ENCODE measurements around the gene RUFY1.

The RUFY1 gene

GRCh38 chr5:179588166-179588565 is 37.8 kb downstream of the RUFY1 start:
- TF ChIP-seq EZH2 (IDR thresholded peaks at IDR 0.05; ENCODE audit: borderline replicate concordance, low read length) = no peak
- no peak for TF ChIP-seq CTCF (IDR thresholded peaks at IDR 0.05; ENCODE audit: low read length)

GRCh38 chr5:179595916-179596315 is 45.6 kb downstream of the RUFY1 start:
- TF ChIP-seq CTCF (IDR thresholded peaks at IDR 0.05; ENCODE audit: low read length) (no peak), EZH2 (IDR thresholded peaks at IDR 0.05; ENCODE audit: borderline replicate concordance, low read length) (no peak)
- H2AFZ ChIP-seq (ENCODE audit: low read length) = no peak overlapping the region
- no peaks in the 10 kb centered on the region for H3K27me3 ChIP-seq (ENCODE audit: insufficient read depth, low read length)
- no peak overlapping the region for H3K9ac ChIP-seq (ENCODE audit: low read length)
- H3K9me2 ChIP-seq (ENCODE audit: low read depth, low read length) = no peaks in the 10 kb centered on the region
- no peaks in the 10 kb centered on the region for H3K4me1 ChIP-seq (ENCODE audit: insufficient read depth, low read length, severe bottlenecking)
- H3K36me3 ChIP-seq (ENCODE audit: insufficient read depth, low read length) = peaks cover 84% of the 10 kb centered on the region
- H3K4me3 ChIP-seq (ENCODE audit: low read depth, low read length, poor library complexity, severe bottlenecking) = no peak overlapping the region
- H4K20me1 ChIP-seq (ENCODE audit: insufficient read depth, low read length) = no peaks in the 10 kb centered on the region
- H3K9me3 ChIP-seq (ENCODE audit: low read length) = no peaks in the 10 kb centered on the region
- no peak overlapping the region for H3K27ac ChIP-seq (ENCODE audit: low read depth, low read length, poor library complexity, severe bottlenecking)
- H3K79me2 ChIP-seq (ENCODE audit: insufficient read depth, low read length) = no peaks in the 10 kb centered on the region
- H3K4me2 ChIP-seq (ENCODE audit: low read length) = no peak overlapping the region
- no peaks in the 10 kb centered on the region for H3F3A ChIP-seq (ENCODE audit: insufficient read depth, low read length)

More at GRCh38 chr5:179588166-179588565, 37.8 kb downstream of the RUFY1 start:
- no peaks in the 10 kb centered on the region for H3K79me2 ChIP-seq (ENCODE audit: insufficient read depth, low read length)
- no peaks in the 10 kb centered on the region for H3K9me3 ChIP-seq (ENCODE audit: low read length)
- H3K36me3 ChIP-seq (ENCODE audit: insufficient read depth, low read length) = peaks cover 72% of the 10 kb centered on the region
- no peaks in the 10 kb centered on the region for H3K27me3 ChIP-seq (ENCODE audit: insufficient read depth, low read length)
- H2AFZ ChIP-seq (ENCODE audit: low read length) = no peak overlapping the region
- H3K9ac ChIP-seq (ENCODE audit: low read length) = no peak overlapping the region
- no peaks in the 10 kb centered on the region for H3K4me1 ChIP-seq (ENCODE audit: insufficient read depth, low read length, severe bottlenecking)
- H3K4me3 ChIP-seq (ENCODE audit: low read depth, low read length, poor library complexity, severe bottlenecking) = no peak overlapping the region
- H3K4me2 ChIP-seq (ENCODE audit: low read length) = no peak overlapping the region
- H3F3A ChIP-seq (ENCODE audit: insufficient read depth, low read length) = no peaks in the 10 kb centered on the region
- no peak overlapping the region for H3K27ac ChIP-seq (ENCODE audit: low read depth, low read length, poor library complexity, severe bottlenecking)
- no peaks in the 10 kb centered on the region for H4K20me1 ChIP-seq (ENCODE audit: insufficient read depth, low read length)
- H3K9me2 ChIP-seq (ENCODE audit: low read depth, low read length) = no peaks in the 10 kb centered on the region

GRCh38 chr5:179596421-179596820 is 46.1 kb downstream of the RUFY1 start:
- Histone ChIP-seq H2AFZ (ENCODE audit: low read length) (no peak overlapping the region), H3K9me2 (ENCODE audit: low read depth, low read length) (no peaks in the 10 kb centered on the region), H3K27ac (ENCODE audit: low read depth, low read length, poor library complexity, severe bottlenecking) (no peak overlapping the region), H3F3A (ENCODE audit: insufficient read depth, low read length) (no peaks in the 10 kb centered on the region), H3K4me3 (ENCODE audit: low read depth, low read length, poor library complexity, severe bottlenecking) (no peak overlapping the region), H3K36me3 (ENCODE audit: insufficient read depth, low read length) (peaks cover 84% of the 10 kb centered on the region), H3K79me2 (ENCODE audit: insufficient read depth, low read length) (no peaks in the 10 kb centered on the region), H3K4me2 (ENCODE audit: low read length) (no peak overlapping the region), H3K27me3 (ENCODE audit: insufficient read depth, low read length) (no peaks in the 10 kb centered on the region), H3K9ac (ENCODE audit: low read length) (no peak overlapping the region), H4K20me1 (ENCODE audit: insufficient read depth, low read length) (no peaks in the 10 kb centered on the region), H3K4me1 (ENCODE audit: insufficient read depth, low read length, severe bottlenecking) (no peaks in the 10 kb centered on the region), H3K9me3 (ENCODE audit: low read length) (no peaks in the 10 kb centered on the region)
- TF ChIP-seq EZH2 (IDR thresholded peaks at IDR 0.05; ENCODE audit: borderline replicate concordance, low read length) = no peak
- no peak for TF ChIP-seq CTCF (IDR thresholded peaks at IDR 0.05; ENCODE audit: low read length)

Measured in OCI-LY1 (cell line).